HFFc6 (cell line): ENCODE data around the gene PPFIBP2. TPM values are rescaled to one million over a fixed set of nuclear protein-coding genes. Genes with fewer than 3 reads are reported as not detected.

Source experiments
- DNase-seq: peaks from one replicate; pipeline ENCODE4 v3.0.0-alpha.2; 2018
- H3K27ac Mint-ChIP-seq: 2 replicates; pipeline ENCODE4 v1.8.0; 2020; ENCODE audit warnings: mild to moderate bottlenecking, mixed read lengths
- H3K27me3 Mint-ChIP-seq: 2 replicates; pipeline ENCODE4 v1.8.0; 2021; ENCODE audit warnings: mild to moderate bottlenecking, moderate library complexity, mixed read lengths; ENCODE audit not compliant: insufficient read depth
- H3K36me3 Mint-ChIP-seq: 2 replicates; pipeline ENCODE4 v1.8.0; 2021; ENCODE audit warnings: low read depth, mixed read lengths
- H3K4me1 Mint-ChIP-seq: 2 replicates; pipeline ENCODE4 v1.8.0; 2020; ENCODE audit warnings: low read depth, mixed read lengths
- H3K4me3 Mint-ChIP-seq: 2 replicates; pipeline ENCODE4 v1.8.0; 2020; ENCODE audit warnings: mild to moderate bottlenecking, moderate library complexity, mixed read lengths
- H3K9me3 Mint-ChIP-seq: 2 replicates; pipeline ENCODE4 v1.8.0; 2020; ENCODE audit warnings: mild to moderate bottlenecking, mixed read lengths
- total RNA-seq, 6 experiments: library from RNA; stranded (reverse); fragmentation: NEBNext Ultra II Directional; extraction: Animal tissue kit (Norgen Biotek cat#: 25700); gene quantifications; 2 replicates in 1 of 6; 3 replicates in 5 of 6; pipeline ENCODE4 v1.2.3, GENCODE V29; 2021
- TF ChIP-seq, protein P1 (sequence below): fragments of 200-600 bp; sonication (generic); IDR thresholded peaks from 2 replicates; pipeline ENCODE4 v1.5.0; 2021; ENCODE audit warnings: antibody characterized with exemption, mild to moderate bottlenecking

PPFIBP2 gene
- total RNA-seq, 6 experiments from 2014 or later: 6.0 to 8.5 (median 7.3) TPM

DNA sequence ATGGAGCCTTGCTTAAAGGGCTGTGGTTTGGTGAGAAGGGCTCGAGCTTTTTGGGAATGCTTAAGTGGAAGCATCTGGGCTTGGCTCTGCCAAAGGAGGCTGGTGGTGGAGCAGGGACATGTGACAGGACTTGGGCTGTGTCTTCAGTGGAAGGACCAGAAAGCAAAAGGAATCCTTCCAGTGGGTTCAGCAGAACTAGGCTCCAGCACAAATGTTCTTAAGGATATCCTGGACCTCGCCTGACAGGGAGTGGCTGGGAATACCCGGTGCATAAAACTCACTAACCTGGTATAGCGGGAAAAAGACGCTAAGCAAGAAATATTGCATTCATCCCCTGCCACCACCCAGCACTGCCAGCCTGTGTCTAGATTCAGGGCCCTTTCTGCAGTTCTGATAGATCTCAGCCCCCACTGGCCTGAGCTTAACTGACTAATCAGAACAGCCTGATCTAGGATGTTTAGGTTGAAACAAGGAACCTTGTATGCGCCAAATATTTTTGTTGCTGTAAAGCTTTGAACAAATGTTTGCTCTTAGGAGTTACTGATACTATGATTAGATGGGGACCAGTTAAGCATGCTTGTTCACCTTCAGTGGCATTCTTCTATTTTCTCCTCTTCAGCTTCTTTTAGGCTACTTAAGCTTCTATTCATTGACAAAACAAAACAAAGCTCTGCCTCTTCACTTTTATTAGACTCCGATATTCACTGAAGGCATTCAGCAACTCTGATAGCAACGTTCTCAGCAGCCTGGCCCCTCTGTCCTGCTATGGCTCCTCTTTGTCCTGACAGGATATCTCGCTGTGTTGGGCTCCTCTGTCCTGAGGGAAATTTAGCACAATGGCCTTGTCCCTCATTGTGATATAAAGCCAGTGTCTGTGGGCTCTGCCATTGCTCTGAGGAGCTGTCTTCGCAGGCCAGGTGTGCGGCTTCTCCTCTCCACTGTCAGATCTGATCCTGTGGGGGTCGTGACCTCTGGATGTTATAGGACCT is 25.0 kb downstream of the PPFIBP2 start:
- Mint-ChIP-seq H3K27me3 (peaks cover 17% of the 10 kb centered on the region), H3K4me3 (no peak overlapping the region), H3K27ac (no peak overlapping the region), H3K36me3 (no peaks in the 10 kb centered on the region), H3K9me3 (no peaks in the 10 kb centered on the region), H3K4me1 (peaks cover 5% of the 10 kb centered on the region; the same call in 1 of the 2 replicates)
- DNase-seq: no peak
- TF ChIP-seq, protein P1, sequence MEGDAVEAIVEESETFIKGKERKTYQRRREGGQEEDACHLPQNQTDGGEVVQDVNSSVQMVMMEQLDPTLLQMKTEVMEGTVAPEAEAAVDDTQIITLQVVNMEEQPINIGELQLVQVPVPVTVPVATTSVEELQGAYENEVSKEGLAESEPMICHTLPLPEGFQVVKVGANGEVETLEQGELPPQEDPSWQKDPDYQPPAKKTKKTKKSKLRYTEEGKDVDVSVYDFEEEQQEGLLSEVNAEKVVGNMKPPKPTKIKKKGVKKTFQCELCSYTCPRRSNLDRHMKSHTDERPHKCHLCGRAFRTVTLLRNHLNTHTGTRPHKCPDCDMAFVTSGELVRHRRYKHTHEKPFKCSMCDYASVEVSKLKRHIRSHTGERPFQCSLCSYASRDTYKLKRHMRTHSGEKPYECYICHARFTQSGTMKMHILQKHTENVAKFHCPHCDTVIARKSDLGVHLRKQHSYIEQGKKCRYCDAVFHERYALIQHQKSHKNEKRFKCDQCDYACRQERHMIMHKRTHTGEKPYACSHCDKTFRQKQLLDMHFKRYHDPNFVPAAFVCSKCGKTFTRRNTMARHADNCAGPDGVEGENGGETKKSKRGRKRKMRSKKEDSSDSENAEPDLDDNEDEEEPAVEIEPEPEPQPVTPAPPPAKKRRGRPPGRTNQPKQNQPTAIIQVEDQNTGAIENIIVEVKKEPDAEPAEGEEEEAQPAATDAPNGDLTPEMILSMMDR: no peak

DNA sequence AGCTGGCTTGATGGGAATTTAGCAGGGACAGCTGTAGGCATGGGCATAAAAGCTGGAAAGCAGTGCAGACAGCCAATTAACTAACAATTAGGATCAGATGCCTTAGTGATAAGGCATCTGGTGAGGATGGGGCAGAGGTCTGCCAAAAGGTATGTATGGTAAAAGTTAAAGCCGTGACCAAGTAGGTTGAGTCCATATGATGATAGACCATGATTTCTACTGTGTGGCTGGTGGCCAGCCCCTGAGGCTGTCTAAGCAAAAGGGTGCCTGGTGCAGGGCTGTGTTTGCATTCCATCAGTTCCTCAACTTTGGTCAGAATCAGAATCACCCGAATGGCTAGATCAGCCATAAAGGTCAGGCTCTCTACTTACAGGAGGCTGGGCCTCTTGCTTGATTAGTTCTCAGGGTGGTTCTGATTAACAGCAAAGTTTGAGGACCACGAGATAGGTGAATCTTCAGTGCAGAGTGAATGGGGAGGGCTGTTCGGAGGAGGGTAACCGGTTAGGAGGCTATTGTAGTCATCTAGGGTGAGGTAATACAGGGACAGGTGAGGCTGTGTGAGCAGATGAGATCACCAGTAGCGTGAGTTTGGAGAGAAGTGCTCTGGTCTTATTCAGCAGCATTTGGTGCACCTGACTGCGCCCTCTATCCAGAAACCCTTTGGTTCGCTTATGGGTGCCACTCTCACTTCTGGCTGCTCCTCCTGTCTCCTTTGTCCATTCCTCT is 27.2 kb downstream of the PPFIBP2 start:
- no peaks in the 10 kb centered on the region for H3K9me3 Mint-ChIP-seq

DNA sequence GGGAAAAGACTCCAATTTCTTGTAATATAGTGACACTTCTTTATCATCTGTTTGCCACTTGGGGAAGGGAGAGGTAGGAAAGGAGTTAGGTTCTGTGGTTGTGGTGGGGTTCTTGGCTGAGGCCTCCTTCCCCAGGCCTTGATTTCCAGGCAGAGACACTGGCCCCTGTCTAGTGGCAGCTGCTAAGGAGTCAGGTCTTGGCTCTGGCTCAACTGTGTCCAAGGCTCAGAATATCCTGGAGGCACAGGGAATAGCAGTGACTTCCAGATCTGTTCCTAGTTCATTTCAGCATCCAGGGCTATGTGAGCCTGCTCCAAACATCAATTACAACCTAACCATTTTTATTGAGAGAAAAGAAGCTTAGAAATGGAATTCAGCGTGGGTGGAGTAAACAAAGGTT is 29.5 kb downstream of the PPFIBP2 start:
- Mint-ChIP-seq H3K27me3 (peaks cover 23% of the 10 kb centered on the region), H3K36me3 (no peaks in the 10 kb centered on the region), H3K4me3 (no peak overlapping the region), H3K27ac (no peak overlapping the region), H3K9me3 (no peaks in the 10 kb centered on the region), H3K4me1 (peaks cover 5% of the 10 kb centered on the region; the same call in 1 of the 2 replicates)
- DNase-seq: no peak
- TF ChIP-seq, protein P1: no peak

More for the DNA sequence above, 27.2 kb downstream of the PPFIBP2 start:
- Mint-ChIP-seq H3K4me3 (no peak overlapping the region), H3K27ac (no peak overlapping the region), H3K4me1 (peaks cover 5% of the 10 kb centered on the region; the same call in 1 of the 2 replicates), H3K36me3 (no peaks in the 10 kb centered on the region), H3K27me3 (peaks cover 18% of the 10 kb centered on the region)
- DNase-seq: no peak
- TF ChIP-seq, protein P1: no peak

DNA sequence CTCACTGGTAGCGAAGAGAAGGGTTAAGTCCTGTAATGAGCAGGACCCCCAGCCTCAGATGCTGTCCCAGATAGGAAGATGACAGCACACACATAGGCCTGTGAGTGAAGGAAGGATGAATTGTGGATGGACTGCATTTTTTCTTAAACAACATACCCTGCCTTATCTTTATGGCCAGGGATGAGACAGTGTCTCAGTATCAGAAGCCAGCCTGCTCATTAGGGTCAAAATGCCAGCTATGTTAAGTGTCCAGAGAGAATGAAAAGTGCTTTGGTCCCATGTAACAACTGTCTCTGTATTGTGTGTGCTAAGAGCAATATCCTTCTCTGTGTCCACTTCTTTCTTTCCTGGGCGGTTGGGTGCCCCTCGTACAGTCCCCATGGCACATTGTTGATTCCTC is 30.2 kb downstream of the PPFIBP2 start:
- no peak overlapping the region for H3K27ac Mint-ChIP-seq
- DNase-seq: no peak
- no peaks in the 10 kb centered on the region for H3K9me3 Mint-ChIP-seq
- no peak overlapping the region for H3K4me3 Mint-ChIP-seq
- TF ChIP-seq, protein P1: no peak
- H3K4me1 Mint-ChIP-seq: peaks cover 5% of the 10 kb centered on the region; the same call in 1 of the 2 replicates
- H3K36me3 Mint-ChIP-seq: no peaks in the 10 kb centered on the region
- H3K27me3 Mint-ChIP-seq: peaks cover 23% of the 10 kb centered on the region

DNA sequence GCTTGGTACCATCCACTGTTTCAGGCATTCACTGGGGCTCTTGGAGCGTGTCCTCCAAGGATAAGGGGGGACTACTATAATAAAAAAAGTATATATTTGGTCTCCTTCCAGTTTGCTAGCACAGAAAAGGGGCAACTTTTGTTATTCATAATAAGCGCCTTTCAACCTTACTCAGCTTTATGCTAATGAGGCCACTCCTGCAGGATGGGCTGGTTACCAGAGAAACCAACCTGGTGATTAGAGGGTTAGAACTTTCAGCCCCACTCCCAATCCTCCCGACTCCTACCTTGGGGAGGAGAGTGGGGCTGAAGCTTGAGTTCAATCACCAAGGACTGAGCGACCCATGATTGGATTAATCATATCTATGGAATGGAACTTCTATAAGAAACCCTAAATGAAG is 31.8 kb downstream of the PPFIBP2 start:
- Mint-ChIP-seq H3K9me3 (no peaks in the 10 kb centered on the region), H3K36me3 (no peaks in the 10 kb centered on the region), H3K27me3 (peaks cover 20% of the 10 kb centered on the region), H3K4me3 (no peak overlapping the region), H3K4me1 (peaks cover 5% of the 10 kb centered on the region; the same call in 1 of the 2 replicates), H3K27ac (no peak overlapping the region)
- TF ChIP-seq, protein P1: no peak
- DNase-seq: no peak
